Measurements from ENCODE around the gene KIF23.
A peak's percentile ranks its signal among the peaks of the same experiment; 100 is the strongest.
"Not testable (repeated sequence)": the region's sequence is repeated elsewhere in the genome, so short reads cannot be mapped to it uniquely, and the experiment has no call there.

The KIF23 gene

DNA sequence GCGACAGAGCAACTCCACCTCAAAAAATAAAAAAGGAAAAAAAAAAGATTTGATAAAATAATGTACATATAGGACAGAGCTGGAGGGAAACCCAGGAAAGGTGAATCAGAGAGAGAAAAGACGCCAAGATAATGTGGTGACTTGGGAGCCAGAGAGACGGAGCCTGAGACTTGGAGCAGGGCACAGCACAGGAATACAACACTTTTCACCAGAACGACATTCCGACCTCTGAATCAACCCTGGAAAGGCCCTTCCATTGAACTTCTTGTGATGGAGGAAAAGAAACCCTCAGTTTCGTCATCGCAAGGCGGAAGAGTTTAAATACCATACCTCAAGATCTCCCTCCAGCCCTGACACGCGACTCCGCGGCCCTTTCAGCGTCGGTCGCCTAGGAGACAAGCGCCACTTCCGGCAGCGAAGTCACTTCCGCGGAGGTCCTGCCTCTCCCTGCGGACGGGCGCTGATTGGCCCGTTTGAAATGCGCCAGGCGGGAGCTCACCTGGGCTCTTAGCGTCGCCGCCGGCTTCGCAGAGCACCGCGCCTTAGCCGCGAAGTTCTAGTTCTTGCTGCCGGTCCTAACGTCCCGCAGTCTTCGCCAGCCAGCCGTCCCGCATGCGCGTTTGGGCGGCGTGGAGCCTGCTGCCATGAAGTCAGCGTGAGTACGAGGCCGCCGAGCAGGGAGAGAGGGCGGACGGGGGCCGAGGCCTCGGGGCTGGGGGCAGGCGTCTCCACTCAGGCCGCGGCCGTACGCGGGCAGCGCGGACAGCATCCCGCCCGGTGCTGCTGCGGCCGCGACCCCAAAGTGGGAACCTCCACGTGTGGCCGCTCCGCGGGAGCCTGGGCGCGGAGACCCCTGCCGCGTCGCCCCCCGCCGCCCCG, at the start of gene KIF23:
KIF23 (plus strand) TSS at position 528 of the 879 bp plus-strand sequence; CDS start at position 645, 117 bp downstream.
- DNase-seq (ENCODE audit: low spot score), result peak; percentile 97

DNA sequence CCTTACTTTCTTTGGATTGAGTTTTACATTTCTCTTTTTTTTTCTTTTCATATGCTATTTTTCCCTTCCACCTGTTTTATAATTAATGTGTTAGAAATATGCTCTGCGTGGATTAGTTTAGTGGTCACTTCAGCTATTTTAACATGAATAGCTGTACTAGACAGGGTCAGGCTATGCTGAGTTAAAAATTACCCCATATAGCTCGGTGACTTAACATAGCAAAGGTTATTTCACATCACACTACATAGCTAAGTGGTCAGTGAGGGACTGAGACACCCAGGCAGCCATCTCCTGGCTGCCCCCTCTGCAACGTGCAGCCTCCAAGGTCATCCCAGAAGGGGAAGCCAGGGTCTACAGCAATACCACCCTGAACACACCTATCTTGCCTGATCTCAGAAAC, 46.9 kb upstream of the KIF23 start:
- DNase-seq (ENCODE audit: low spot score), result no peak

DNA sequence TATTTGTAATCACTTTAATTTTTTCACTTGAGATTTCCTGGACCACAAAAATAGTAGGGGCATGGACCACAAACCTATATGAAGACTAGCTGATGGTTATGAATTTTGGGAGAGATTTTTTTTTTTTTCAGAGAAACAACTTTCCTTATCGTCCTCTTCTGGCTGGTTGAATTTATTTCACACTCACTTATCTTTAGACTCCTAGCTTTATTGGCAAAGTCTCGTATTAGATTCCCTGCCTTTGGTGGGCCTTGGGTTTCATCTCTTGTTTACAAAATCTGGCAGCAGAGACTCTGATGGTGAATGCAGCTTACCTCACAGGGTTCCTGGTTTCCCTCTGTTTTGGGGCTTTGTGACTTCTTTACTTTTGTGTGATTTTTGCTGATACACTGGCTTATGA, 44.5 kb upstream of the KIF23 start:
- DNase-seq (ENCODE audit: low spot score), result no peak

DNA sequence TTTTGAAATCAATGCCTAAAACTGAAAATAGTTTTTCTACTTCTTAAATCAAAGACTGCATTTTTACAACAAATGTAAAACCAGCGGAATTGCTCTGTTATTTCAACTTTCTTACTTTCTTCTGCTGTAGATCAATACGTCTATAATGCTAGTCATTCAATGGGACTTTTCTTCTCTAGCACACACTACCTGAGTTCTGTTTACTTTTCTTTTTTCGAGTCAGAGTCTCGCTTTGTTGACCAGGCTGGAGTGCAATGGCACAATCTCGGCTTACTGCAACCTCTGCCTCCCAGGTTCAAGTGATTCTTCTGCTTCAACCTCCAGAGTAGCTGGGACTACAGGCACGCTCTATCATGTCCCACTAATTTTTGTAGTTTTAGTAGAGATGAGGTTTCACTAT, 40.7 kb upstream of the KIF23 start:
- DNase-seq (ENCODE audit: low spot score), result no peak

DNA sequence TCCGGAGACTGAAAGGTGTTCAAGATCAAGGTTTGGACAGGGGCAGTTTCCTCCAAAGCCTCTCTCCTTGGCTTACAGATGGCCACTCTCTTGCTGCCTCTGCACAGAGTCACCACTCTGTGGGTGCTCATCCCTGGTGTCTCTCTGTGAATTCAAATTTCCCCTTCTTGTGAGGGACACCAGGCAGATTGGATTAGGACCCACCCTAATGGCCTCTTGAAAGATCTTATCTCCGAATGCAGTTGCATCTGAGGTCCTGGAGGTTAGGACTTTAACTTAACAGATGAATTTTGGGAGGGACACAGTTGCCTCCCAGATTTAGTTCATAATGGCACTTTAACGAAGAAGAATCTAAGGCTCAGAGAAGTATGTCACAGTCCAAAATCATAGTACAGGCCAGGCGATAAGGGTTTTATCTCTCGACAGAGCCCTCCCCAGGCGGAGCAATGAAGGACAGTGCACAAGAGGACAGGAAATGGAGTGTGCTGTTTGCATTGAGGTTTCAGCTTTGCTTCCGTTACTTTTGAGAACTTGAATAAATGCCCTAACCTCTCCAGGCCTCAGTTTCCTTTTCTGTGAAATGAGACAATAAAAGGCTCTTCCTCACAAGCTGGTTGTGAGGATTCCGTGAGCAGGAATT, 38.9 kb upstream of the KIF23 start:
- no peak for DNase-seq (ENCODE audit: low spot score)

DNA sequence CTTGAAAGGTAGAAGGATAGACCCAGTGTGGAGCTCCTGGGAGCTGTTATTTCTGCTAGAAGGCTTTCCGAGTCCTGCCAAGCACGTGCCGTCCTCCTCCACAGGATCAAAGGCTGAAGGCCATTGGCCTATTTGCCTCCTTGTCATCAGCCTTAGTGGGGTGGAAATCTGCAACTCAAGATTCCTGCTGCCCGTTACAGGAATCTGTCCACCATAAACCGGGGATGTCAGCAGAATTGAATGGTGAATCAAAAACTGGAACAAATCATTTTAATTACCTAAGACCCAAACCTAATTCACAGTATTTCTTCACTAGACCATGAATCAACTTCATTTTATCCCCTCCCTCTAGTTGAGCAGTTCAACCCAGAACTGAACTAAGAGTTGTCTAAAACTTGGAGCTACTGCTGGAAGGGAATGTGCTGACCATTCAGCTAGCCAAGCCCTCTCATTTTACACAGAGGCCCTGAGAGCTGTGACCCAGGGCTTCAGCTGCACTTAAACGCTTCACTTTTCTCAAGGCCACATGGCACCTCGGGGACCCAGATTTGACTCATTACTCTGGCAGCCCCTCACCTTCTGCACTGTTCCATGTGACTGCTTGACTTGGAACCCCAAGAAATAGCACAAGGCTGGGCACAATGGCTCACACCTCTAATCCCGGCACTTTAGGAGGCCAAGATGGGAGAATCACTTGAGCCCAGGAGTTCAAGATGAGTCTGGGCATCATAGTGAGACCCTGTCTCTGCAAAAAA, 36.8 kb upstream of the KIF23 start:
- no peak for DNase-seq (ENCODE audit: low spot score)

DNA sequence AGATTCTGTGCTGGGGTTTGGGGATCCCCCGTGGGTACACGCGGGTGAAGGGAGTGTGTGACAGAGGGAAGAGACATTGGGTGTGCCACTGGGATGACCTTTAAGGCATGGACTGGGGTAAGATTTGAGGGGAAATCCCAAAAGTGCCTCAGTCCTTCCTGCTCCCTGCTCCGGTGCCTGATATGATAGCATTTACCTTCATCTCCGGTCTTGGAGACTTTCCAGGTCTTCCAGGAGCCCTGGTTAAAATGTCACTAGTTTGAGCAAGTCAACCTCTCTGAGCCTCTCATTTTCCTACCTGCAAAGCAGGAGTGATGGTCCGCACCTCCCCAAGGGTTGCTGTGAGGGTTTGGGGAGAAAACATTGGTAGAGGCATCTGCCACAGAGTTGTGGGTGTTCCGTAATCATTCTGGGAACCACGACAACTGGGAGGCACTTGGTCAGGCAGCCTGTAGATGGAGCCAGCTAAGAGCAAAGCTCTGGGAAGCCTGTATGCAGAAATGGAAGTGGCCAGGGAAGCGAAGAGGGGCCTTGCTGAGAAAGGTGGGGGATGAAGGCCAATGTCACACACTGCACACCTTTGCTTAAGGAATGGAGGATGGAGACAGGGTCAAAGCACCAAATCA, 33.9 kb upstream of the KIF23 start:
- no peak for DNase-seq (ENCODE audit: low spot score)

DNA sequence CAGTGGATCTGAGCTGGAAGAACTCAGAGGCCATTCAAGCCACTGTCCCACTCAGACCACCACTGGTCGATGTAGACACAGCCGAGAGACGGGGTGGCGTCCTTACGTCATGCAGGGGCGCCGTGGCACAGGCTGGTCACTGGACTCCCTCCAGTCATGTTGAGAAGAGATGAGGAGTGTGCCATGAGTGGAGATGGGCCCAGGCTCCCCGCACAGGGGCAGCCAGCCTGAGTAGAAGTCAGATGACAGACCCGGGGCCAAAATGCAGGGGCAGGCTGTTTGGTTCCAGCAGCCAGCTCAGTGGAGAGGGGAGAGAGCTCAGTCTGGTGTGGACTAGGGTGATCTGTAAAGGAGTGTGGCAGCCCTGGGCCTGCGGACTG, 33.4 kb upstream of the KIF23 start:
- DNase-seq (ENCODE audit: low spot score), result no peak

DNA sequence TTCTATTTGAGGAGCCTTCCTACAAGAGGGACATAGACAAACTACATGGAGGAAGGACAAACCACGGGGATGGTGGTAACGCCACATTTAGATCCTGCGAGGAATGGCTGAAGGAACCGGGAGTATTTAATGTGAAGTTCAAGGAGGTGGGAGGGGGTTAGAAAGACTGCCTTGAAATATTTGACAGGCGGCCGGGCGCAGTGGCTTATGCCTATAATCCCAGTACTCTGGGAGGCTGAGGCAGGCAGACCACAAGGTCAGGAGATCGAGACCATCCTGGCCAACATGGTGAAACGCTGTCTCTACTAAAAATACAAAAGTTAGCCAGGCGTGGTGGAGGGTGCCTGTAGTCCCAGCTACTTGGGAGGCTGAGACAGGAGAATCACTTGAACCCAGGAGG, 32.0 kb upstream of the KIF23 start:
- DNase-seq (ENCODE audit: low spot score), result not testable (repeated sequence)

DNA sequence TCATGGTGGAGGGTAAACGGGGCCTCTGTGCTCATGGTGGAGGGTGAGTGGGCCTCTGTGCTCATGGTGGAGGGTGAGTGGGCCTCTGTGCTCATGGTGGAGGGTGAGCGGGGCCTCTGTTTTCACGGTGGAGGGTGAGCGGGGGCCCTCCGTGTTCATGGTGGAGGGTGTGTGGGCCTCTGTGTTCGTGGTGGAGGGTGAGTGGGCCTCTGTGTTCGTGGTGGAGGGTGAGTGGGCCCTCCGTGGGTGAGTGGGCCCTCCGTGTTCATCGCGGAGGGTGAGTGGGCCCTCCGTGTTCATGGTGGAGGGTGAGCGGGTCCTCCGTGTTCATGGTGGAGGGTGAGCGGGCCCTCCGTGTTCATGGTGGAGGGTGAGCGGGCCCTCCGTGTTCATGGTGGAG, 30.1 kb upstream of the KIF23 start:
- DNase-seq (ENCODE audit: low spot score), result not testable (repeated sequence)

DNA sequence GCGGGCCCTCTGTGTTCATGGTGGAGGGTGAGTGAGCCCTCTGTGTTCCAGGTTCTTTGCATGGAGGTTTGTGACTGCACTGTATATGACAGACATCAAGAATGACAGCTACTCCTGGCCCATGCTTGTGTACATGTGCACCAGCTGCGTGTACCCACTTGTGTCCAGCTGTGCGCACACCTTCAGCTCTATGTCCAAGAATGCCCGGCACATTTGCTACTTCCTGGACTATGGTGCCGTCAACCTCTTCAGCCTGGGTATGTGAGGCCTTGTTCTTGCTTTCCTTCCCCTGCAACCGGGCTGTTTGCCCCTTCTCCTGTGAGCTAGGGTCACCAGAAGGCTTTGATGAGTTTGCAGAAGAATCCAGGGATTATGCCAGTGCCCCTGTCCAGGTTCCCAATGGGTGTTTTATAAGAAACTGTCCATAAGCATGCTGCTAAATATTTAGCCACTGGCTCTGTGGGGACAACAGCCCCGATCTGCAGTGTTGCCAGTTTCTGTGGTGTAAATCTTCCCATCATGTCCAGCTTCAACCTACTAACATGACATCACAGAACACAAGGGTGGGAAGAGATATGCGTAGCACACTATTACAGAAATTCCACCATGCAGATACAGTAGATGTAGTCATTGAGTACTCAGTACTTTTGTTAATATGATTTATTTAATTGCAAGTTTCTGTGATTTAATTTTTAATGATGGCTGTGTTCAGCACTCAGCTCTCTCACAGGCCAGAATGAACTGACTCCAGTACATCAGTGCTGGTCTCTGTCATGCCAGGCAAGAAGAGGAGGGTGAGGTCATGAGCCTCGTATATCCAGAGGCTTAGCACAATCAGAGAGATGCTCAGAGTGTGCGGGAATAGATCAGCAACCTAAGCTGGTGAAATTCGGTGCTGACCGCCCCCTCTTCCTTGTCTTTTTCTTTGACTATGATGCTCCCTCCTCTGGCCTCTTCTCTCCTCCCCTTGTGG, 29.2 kb upstream of the KIF23 start:
- DNase-seq (ENCODE audit: low spot score), result no peak

DNA sequence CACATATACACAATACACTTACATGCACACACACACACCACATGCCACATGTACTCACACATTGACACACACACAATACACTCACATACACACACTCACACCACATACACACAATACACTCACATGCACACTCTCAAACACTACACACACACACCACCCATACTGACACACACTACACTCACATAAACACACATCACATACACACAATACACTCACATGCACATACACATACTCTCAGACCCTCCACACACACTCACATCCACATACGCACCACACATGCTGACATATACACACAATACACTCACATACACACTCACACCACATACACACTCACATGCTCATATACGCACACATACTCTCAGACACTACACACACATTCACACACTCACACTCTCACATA, 28.3 kb upstream of the KIF23 start:
- DNase-seq (ENCODE audit: low spot score), result no peak

DNA sequence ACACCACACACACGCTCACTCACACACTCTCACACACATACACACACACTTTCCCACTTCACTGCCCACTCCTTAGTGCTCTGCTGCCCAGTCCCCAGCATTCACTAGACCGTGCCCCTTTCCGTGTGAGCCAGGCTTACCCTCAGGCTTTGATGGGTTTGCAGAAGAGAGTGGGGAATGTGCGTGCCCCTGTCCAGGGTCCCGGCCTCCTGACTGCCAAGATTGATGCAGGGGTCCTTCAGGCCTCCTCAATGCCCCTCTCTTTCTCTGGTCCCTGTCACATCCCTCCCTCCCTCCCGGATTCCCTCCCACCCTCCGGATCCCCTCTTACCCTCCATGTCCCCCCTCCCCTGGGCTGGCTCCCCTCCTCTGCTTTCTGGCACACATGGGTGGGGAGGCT, 27.9 kb upstream of the KIF23 start:
- DNase-seq (ENCODE audit: low spot score), result no peak

DNA sequence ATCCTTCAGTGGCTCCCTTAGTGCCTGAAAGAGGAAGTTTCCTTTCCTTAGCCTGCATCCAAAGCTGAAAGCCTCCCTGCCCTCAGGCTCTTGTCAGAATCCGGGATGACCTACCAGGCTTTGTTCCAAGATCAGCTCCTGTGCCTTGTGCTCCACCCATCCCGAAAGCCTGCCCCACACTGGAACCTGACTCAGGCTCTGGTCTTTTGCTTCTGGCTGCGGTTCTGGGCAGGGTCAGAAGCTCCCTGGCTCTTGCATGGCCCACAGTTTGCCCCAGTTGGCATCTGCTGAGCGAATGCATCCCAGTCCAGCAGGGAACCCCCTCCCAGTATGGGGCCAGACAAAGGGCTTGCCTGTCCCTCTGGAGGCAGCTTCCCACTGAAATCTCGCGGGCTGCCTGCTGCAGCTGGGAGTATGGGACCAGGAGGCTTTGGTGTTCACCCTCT, 25.9 kb upstream of the KIF23 start:
- DNase-seq (ENCODE audit: low spot score), result no peak

DNA sequence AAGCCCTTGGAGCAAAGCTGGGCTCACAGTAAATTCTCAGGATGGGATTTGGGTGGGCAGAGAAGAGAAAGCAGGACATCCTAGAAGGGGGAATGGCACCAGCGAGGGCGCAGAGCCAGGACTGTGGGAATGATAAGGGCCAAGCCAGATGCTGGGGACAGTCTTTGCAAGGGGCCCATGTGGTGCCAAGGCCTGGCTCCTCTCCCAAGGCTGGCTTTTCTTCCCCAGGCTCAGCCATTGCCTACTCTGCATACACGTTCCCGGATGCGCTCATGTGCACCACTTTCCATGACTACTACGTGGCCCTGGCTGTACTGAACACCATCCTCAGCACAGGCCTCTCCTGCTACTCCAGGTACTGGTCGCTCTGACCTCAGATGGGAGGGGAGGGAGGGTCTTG, 24.7 kb upstream of the KIF23 start:
- DNase-seq (ENCODE audit: low spot score), result no peak

DNA sequence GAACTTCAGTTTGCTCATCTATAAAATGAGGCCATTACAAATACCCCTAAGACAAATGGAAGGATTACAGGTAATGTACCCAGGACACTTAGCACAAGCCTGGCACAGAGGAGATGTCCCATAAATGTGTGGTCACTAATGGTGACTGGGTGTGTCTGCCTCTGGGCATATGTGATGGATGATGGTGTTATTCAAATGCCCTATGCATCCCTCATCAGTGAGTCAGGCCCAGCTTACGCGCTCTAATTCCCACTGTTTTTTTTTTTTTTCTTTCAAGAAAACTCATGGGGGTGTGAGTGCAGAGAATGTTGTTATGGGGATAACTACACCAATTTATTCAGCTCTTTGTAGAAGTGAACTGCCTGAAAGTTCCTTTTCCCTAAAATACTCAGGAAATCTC, 23.6 kb upstream of the KIF23 start:
- peak; percentile 77 for DNase-seq (ENCODE audit: low spot score)

DNA sequence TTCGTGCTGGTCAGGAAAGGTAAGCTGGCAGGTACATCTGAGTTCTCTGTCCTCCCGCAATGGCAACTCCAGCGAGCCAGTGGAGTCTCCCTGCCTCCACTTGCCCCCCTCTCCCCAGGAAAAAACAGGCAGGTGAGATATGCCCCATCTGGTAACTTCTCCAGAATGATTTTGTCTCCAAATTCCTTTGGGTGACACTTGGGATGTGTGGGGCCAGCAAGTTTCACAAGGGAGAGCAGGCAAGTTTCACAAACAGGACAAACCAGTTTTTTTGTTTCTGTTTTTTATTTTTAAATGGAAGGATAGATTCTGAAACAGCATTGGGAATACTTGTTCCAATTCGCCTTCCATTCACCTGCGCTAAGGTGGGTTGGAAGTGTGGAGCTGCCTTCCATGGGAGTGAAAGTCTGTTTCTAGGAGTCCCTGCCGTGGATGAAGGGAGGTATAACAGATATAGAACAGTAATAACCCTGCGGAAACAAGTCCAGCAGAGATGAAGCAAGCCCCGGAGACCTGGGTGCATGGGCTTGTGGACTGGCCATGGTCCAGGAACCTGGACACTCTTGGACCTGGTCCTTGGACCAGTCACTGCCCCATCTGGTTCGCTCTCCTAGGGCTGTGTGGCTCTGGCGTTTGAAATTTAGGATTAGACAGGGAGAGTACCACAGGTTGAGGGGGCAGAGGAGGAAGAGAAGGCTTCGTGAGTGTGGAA, 22.9 kb upstream of the KIF23 start:
- DNase-seq (ENCODE audit: low spot score), result no peak

DNA sequence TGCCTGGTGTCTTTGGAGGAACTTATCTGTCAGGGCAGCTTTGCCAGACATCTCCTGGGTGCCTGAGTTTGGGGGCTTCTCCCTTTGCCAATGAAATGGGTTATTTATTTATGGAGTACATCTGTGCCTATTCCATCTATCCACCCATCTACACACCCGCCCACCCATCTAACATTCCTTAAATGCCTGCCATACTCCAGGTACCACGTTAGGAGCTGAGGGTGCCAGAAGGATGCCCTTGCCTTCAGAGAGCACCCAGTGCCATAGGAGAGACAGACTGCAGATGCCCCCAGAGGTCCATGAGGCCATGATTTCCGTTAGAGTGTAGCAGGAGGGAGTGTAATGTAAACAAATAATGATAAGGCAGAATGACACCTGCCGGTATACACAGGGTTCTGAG, 21.8 kb upstream of the KIF23 start:
- no peak for DNase-seq (ENCODE audit: low spot score)

DNA sequence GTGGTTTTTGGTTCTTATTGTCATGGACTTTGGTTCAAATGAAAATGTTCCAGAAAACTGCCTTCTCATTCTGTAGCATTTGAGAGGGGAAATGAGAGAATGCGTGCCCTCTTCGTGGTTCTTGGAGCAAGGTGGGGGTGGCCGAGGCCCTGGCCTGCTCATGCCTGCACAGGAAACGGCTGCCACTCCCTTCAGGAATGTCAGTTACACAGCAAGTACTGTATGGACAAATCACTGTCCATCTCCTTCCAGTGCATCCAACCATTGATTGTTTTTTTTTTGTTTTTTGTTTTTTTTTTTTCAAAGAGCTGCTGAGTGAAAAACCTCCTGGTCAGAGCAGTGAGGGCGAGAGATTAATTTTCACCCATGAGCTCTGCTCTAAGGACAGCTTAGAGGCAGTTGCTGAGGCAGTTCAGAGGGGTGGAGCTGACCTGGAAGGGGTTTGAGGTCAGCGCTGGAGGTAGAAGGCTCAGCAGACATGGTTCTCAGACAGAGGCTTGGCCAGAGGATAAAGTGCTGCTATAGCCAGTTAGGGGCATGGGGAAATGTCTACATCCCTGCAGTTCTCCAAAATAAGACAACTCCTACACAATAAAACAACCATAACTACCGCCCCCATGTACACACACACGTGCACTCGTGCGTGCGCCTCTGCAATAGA, 20.2 kb upstream of the KIF23 start:
- DNase-seq (ENCODE audit: low spot score), result no peak

Data from GM03348 (cell line).